DOHH2 (cell line): ENCODE measurements around the gene TAMM41.

Experiments used
- CTCF ChIP-seq: fragments of 200-600 bp; sonication (generic); IDR thresholded peaks from one replicate; pipeline ENCODE4 v1.5.1; 2014; ENCODE audit warnings: antibody characterized with exemption, mild to moderate bottlenecking, low read depth, low read length; ENCODE audit not compliant: poor library complexity, severe bottlenecking
- EZH2phosphoT487 ChIP-seq: fragments of 200-600 bp; sonication (generic); IDR thresholded peaks from 2 replicates; pipeline ENCODE4 v1.6.1; 2017; ENCODE audit warnings: borderline replicate concordance, mild to moderate bottlenecking, antibody characterized with exemption, low read length, moderate library complexity, mixed read lengths

GRCh38 chr3:11814663-11815062, 32.0 kb downstream of the TAMM41 start:
- TF ChIP-seq CTCF (no peak), EZH2phosphoT487 (no peak)
